NCI-H2029 (cell line): ENCODE results near the gene NR3C2.

Source experiments
- DNase-seq: peaks from one replicate; lab custom pipeline; 2025; lab: John Stamatoyannopoulos, UW

NR3C2 gene

GRCh38 chr4:148054275-148054674 lies 387.9 kb downstream of the NR3C2 start:
- DNase-seq = no peak

- DNase-seq = no peak
These were observed 388.8 kb downstream of the NR3C2 start for GRCh38 chr4:148053298-148054003.

GRCh38 chr4:148052448-148052847 lies 389.8 kb downstream of the NR3C2 start:
- no peak for DNase-seq

- DNase-seq = no peak
These were observed 390.8 kb downstream of the NR3C2 start for GRCh38 chr4:148051403-148051802.

GRCh38 chr4:148048598-148048997 lies 393.6 kb downstream of the NR3C2 start:
- no peak for DNase-seq

- DNase-seq = no peak
These were observed 397.3 kb downstream of the NR3C2 start for GRCh38 chr4:148044912-148045352.

- DNase-seq = no peak
These were observed 397.9 kb downstream of the NR3C2 start for GRCh38 chr4:148044089-148044911.

GRCh38 chr4:148041606-148042329 lies 400.4 kb downstream of the NR3C2 start:
- DNase-seq = no peak

GRCh38 chr4:148034813-148035212 lies 407.4 kb downstream of the NR3C2 start:
- no peak for DNase-seq

- DNase-seq = no peak
These were observed 411.9 kb downstream of the NR3C2 start for GRCh38 chr4:148030193-148030873.

GRCh38 chr4:148029781-148030180 lies 412.4 kb downstream of the NR3C2 start:
- no peak for DNase-seq
